Trophoblast cell (in vitro differentiated cells and primary cell): ENCODE data around the gene DPYD.

Source experiments
- DNase-seq, 2 donors: peaks; one replicate each; pipeline ENCODE4 v3.0.0-alpha.2; 2016
- H2AFZ ChIP-seq: 2 replicates; pipeline ENCODE4 v1.6.1; 2013; ENCODE audit warnings: low read length, moderate library complexity, mild to moderate bottlenecking; ENCODE audit not compliant: insufficient read depth, poor library complexity
- H2AK5ac ChIP-seq: 2 replicates; pipeline ENCODE4 v1.6.1; 2013; ENCODE audit warnings: mild to moderate bottlenecking, low read length
- H2BK120ac ChIP-seq: 2 replicates; pipeline ENCODE4 v1.6.1; 2013; ENCODE audit warnings: low read length, mild to moderate bottlenecking, moderate library complexity; ENCODE audit not compliant: insufficient read depth, poor library complexity
- H2BK12ac ChIP-seq: 2 replicates; pipeline ENCODE4 v1.6.1; 2013; ENCODE audit warnings: mild to moderate bottlenecking, low read length, moderate library complexity
- H2BK5ac ChIP-seq: 2 replicates; pipeline ENCODE4 v1.6.1; 2013; ENCODE audit warnings: low read length, low read depth, moderate library complexity, mild to moderate bottlenecking; ENCODE audit not compliant: poor library complexity
- H3K14ac ChIP-seq: 2 replicates; pipeline ENCODE4 v1.6.1; 2013; ENCODE audit warnings: mild to moderate bottlenecking, low read length
- H3K18ac ChIP-seq: 2 replicates; pipeline ENCODE4 v1.6.1; 2013; ENCODE audit warnings: mild to moderate bottlenecking, low read length
- H3K23ac ChIP-seq: 2 replicates; pipeline ENCODE4 v1.6.1; 2013; ENCODE audit warnings: low read length
- H3K27ac ChIP-seq: 2 replicates; pipeline ENCODE4 v1.5.1; 2013; ENCODE audit warnings: low read depth, mild to moderate bottlenecking, inconsistent platforms, low read length, moderate library complexity
- H3K27me3 ChIP-seq: 2 replicates; pipeline ENCODE4 v1.6.1; 2013; ENCODE audit warnings: inconsistent platforms, mild to moderate bottlenecking, low read length, moderate library complexity; ENCODE audit not compliant: insufficient read depth
- H3K36me3 ChIP-seq, 2 experiments: 1 replicate in 1 of 2; 2 replicates in 1 of 2; pipeline ENCODE4 v1.6.1; 2013; ENCODE audit warnings: low read length in 2 of 2, mild to moderate bottlenecking in 2 of 2, moderate library complexity in 1 of 2; ENCODE audit not compliant: insufficient read depth in 2 of 2, control insufficient read depth in 1 of 2
- H3K4ac ChIP-seq: 2 replicates; pipeline ENCODE4 v1.6.1; 2013; ENCODE audit warnings: low read depth, mild to moderate bottlenecking, low read length, moderate library complexity
- H3K4me1 ChIP-seq, 2 experiments: 1 replicate in 1 of 2; 2 replicates in 1 of 2; pipeline ENCODE4 v1.6.1; 2013; ENCODE audit warnings: low read length in 2 of 2, mild to moderate bottlenecking in 2 of 2, moderate library complexity in 1 of 2; ENCODE audit not compliant: insufficient read depth in 2 of 2, control insufficient read depth in 1 of 2
- H3K4me2 ChIP-seq: 2 replicates; pipeline ENCODE4 v1.6.1; 2013; ENCODE audit warnings: inconsistent platforms, mild to moderate bottlenecking, low read length, moderate library complexity
- H3K4me3 ChIP-seq: 2 replicates; pipeline ENCODE4 v1.5.1; 2013; ENCODE audit warnings: mild to moderate bottlenecking, low read depth, low read length, inconsistent platforms
- H3K79me1 ChIP-seq: one replicate; pipeline ENCODE4 v1.6.1; 2013; ENCODE audit warnings: low read length
- H3K79me2 ChIP-seq: 2 replicates; pipeline ENCODE4 v1.6.1; 2013; ENCODE audit warnings: low read length, mild to moderate bottlenecking; ENCODE audit not compliant: control insufficient read depth, insufficient read depth, poor library complexity
- H3K9ac ChIP-seq: 2 replicates; pipeline ENCODE4 v1.6.1; 2013; ENCODE audit warnings: mild to moderate bottlenecking, low read length
- H3K9me3 ChIP-seq: 2 replicates; pipeline ENCODE4 v1.6.1; 2013; ENCODE audit warnings: low read depth, mild to moderate bottlenecking, control low read depth, inconsistent platforms, low read length; ENCODE audit not compliant: insufficient read depth
- H4K12ac ChIP-seq: 2 replicates; pipeline ENCODE4 v1.6.1; 2013; ENCODE audit warnings: low read depth, mild to moderate bottlenecking, low read length, moderate library complexity
- H4K8ac ChIP-seq: 2 replicates; pipeline ENCODE4 v1.6.1; 2013; ENCODE audit warnings: low read depth, mild to moderate bottlenecking, low read length, moderate library complexity
- H4K91ac ChIP-seq: one replicate; pipeline ENCODE4 v1.6.1; 2013; ENCODE audit warnings: low read depth, mild to moderate bottlenecking, low read length, moderate library complexity
- WGBS: extraction: QIAGEN DNeasy Blood & Tissue Kit; methylation state at CpG from one replicate; pipeline ENCODE4 v1.1.7; 2013; ENCODE audit warnings: missing lambda C conversion rate; ENCODE audit not compliant: insufficient read length, insufficient coverage; ENCODE audit errors: extremely low coverage; 5-methylcytosine and 5-hydroxymethylcytosine counted together

Gene DPYD

DNA sequence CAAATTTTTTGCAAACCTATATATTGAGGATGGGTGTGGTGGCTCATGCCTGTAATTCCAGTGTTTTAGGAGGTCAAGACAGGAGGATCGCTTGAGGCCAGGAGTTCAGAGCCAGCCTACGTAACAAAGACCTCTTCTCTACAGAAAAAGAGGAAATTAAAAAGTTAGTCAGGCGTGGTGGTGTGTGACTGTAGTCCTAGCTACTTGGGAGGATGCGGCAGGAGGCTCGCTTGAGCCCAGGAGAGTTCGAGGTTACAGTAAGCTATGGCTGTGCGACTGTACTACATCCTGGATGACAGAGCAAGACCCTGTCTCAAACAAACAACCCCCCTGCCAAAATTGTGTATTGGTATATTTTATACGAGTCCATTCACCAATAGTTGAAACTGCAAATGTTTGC lies 589.7 kb downstream of the DPYD start:
- Histone ChIP-seq H3K27ac (no peak overlapping the region), H3K79me2 (no peaks in the 10 kb centered on the region), H3K4ac (no peak overlapping the region), H3K23ac (no peak overlapping the region), H2AK5ac (no peak overlapping the region), H4K91ac (no peak overlapping the region), H2BK5ac (no peak overlapping the region), H2AFZ (no peak overlapping the region), H2BK12ac (no peak overlapping the region), H4K8ac (no peak overlapping the region), H4K12ac (no peak overlapping the region), H3K36me3 (no peaks in the 10 kb centered on the region), H3K79me1 (no peaks in the 10 kb centered on the region), H3K14ac (no peak overlapping the region), H3K9me3 (no peaks in the 10 kb centered on the region), H3K4me3 (no peak overlapping the region), H3K4me2 (no peak overlapping the region), H3K4me1 (no peaks in the 10 kb centered on the region), H3K9ac (no peak overlapping the region), H3K18ac (no peak overlapping the region), H2BK120ac (no peak overlapping the region), H3K27me3 (no peaks in the 10 kb centered on the region)
- no CpG with 5 or more reads among the region's 8 CpGs for WGBS
- peak; percentile 27 to 33 for DNase-seq

DNA sequence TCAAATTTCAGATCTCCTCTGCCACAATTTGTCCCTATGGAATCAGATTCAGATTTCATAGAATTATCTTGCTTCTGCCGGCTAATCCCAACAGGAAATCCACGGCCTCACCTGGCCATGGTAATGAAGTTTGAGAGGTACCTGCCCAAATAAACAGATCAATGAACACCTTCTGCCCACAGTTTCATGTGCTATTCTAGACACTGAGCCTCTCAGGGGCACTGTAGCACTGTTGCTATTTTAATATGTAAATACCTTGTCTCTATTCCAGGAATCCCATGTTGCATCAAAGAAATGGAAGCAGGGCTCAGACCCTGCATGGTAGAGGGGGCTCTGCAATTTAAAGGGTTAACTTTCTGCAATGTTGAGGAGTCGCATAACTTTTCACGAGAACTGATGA lies 606.1 kb downstream of the DPYD start:
- Histone ChIP-seq H3K27ac (no peak overlapping the region), H2BK120ac (no peak overlapping the region), H3K18ac (no peak overlapping the region), H3K4ac (no peak overlapping the region), H3K23ac (no peak overlapping the region), H3K14ac (no peak overlapping the region), H3K4me2 (no peak overlapping the region), H2BK12ac (no peak overlapping the region), H2AK5ac (no peak overlapping the region), H3K4me1 (no peaks in the 10 kb centered on the region), H4K8ac (no peak overlapping the region), H3K9ac (no peak overlapping the region), H3K79me1 (no peaks in the 10 kb centered on the region), H4K91ac (no peak overlapping the region), H3K4me3 (no peak overlapping the region), H2BK5ac (no peak overlapping the region), H3K79me2 (no peaks in the 10 kb centered on the region), H4K12ac (no peak overlapping the region), H2AFZ (no peak overlapping the region), H3K9me3 (no peaks in the 10 kb centered on the region), H3K36me3 (no peaks in the 10 kb centered on the region), H3K27me3 (no peaks in the 10 kb centered on the region)
- no CpG with 5 or more reads among the region's 4 CpGs for WGBS
- DNase-seq = no peak

DNA sequence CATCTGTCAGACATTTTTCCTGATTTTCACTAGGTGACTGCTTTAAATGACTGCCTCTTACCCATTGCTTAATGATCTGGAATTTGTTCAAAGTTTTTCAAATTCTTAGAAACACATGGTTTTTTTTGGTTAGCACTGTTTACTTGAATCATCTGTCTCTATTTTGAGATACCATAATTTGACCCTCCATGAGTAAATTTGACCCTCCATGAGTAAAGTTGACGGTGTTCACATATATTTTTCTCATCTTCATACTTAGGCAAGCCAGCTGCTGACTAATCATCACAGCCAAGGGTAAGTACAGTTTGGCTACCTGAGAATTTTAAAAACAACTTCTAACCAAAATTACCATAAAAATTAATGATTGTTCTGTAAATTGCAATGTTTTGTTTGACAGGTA lies 612.7 kb downstream of the DPYD start:
- Histone ChIP-seq H3K23ac (no peak overlapping the region), H3K27me3 (no peaks in the 10 kb centered on the region), H3K18ac (no peak overlapping the region), H4K12ac (no peak overlapping the region), H3K4me1 (no peaks in the 10 kb centered on the region), H3K4ac (no peak overlapping the region), H4K91ac (no peak overlapping the region), H4K8ac (no peak overlapping the region), H3K14ac (no peak overlapping the region), H3K27ac (no peak overlapping the region), H3K9me3 (no peaks in the 10 kb centered on the region), H3K36me3 (no peaks in the 10 kb centered on the region), H3K79me2 (no peaks in the 10 kb centered on the region), H3K79me1 (no peaks in the 10 kb centered on the region), H2BK5ac (no peak overlapping the region), H2BK120ac (no peak overlapping the region), H2AK5ac (no peak overlapping the region), H3K4me3 (no peak overlapping the region), H2AFZ (no peak overlapping the region), H3K4me2 (no peak overlapping the region), H2BK12ac (no peak overlapping the region), H3K9ac (no peak overlapping the region)
- no CpG with 5 or more reads among the region's 1 CpG for WGBS
- DNase-seq = peak in 1 of 2 donors; percentile 18

DNA sequence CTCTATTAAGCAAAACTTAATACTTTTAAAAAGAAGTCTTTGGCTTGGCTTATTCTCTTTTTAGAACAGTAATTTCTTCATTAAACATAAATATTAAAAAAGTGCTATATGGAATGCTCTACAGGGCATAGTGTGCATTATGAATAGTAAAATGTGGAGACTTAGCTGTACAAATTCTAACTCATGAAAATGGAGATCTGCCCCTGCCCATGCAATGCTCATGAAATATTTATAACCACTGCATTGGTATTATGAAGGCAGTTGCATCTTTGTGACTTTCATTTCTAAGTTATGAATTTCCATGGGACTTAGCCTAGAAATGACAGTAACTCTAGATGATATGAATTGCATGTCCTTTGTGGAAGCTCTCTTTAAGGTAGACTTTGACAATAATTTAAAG lies 613.3 kb downstream of the DPYD start:
- Histone ChIP-seq H3K4me1 (no peaks in the 10 kb centered on the region), H3K9me3 (no peaks in the 10 kb centered on the region), H3K27me3 (no peaks in the 10 kb centered on the region), H3K18ac (no peak overlapping the region), H3K79me1 (no peaks in the 10 kb centered on the region), H3K4ac (no peak overlapping the region), H4K8ac (no peak overlapping the region), H4K91ac (no peak overlapping the region), H2BK5ac (no peak overlapping the region), H3K23ac (no peak overlapping the region), H3K9ac (no peak overlapping the region), H2AK5ac (no peak overlapping the region), H2AFZ (no peak overlapping the region), H2BK120ac (no peak overlapping the region), H3K4me2 (no peak overlapping the region), H3K36me3 (no peaks in the 10 kb centered on the region), H3K4me3 (no peak overlapping the region), H4K12ac (no peak overlapping the region), H3K27ac (no peak overlapping the region), H3K79me2 (no peaks in the 10 kb centered on the region), H2BK12ac (no peak overlapping the region), H3K14ac (no peak overlapping the region)
- DNase-seq = no peak

- no peaks in the 10 kb centered on the region for H3K79me1 ChIP-seq
- no peak overlapping the region for H3K27ac ChIP-seq
- no peak overlapping the region for H3K9ac ChIP-seq
- no peak overlapping the region for H2AK5ac ChIP-seq
- H2BK120ac ChIP-seq = no peak overlapping the region
- no peak overlapping the region for H2AFZ ChIP-seq
- H4K8ac ChIP-seq = no peak overlapping the region
- no CpG with 5 or more reads among the region's 2 CpGs for WGBS
- no peaks in the 10 kb centered on the region for H3K9me3 ChIP-seq
- no peak overlapping the region for H3K4ac ChIP-seq
- no peak overlapping the region for H4K12ac ChIP-seq
- no peaks in the 10 kb centered on the region for H3K36me3 ChIP-seq
- H3K27me3 ChIP-seq = no peaks in the 10 kb centered on the region
- H3K4me3 ChIP-seq = no peak overlapping the region
- no peak overlapping the region for H3K18ac ChIP-seq
- no peak overlapping the region for H2BK12ac ChIP-seq
- H2BK5ac ChIP-seq = no peak overlapping the region
- H3K23ac ChIP-seq = no peak overlapping the region
- no peaks in the 10 kb centered on the region for H3K79me2 ChIP-seq
- DNase-seq = no peak
- H3K14ac ChIP-seq = no peak overlapping the region
- H4K91ac ChIP-seq = no peak overlapping the region
- no peaks in the 10 kb centered on the region for H3K4me1 ChIP-seq
- no peak overlapping the region for H3K4me2 ChIP-seq
These were observed 613.7 kb downstream of the DPYD start for GRCh38 chr1:97307151-97307550.
